AG09309 (cell line): Measurements from ENCODE around the gene HPCA.

Experiments used
- DNase-seq: peaks from one replicate; pipeline ENCODE4 v3.0.0-alpha.2; 2010; ENCODE audit warnings: low read depth
- H3K4me3 ChIP-seq: 2 replicates; pipeline ENCODE4 v1.5.1; 2011; ENCODE audit warnings: mild to moderate bottlenecking, low read depth, low read length, moderate library complexity; ENCODE audit not compliant: control insufficient read depth
- TF ChIP-seq, protein P1 (sequence below): IDR thresholded peaks from 2 replicates; pipeline ENCODE4 v1.5.1; 2011; ENCODE audit warnings: mild to moderate bottlenecking, low read depth, low read length, inconsistent platforms; ENCODE audit not compliant: insufficient read depth, control insufficient read depth; ENCODE audit errors: missing control alignments

The HPCA gene

DNA sequence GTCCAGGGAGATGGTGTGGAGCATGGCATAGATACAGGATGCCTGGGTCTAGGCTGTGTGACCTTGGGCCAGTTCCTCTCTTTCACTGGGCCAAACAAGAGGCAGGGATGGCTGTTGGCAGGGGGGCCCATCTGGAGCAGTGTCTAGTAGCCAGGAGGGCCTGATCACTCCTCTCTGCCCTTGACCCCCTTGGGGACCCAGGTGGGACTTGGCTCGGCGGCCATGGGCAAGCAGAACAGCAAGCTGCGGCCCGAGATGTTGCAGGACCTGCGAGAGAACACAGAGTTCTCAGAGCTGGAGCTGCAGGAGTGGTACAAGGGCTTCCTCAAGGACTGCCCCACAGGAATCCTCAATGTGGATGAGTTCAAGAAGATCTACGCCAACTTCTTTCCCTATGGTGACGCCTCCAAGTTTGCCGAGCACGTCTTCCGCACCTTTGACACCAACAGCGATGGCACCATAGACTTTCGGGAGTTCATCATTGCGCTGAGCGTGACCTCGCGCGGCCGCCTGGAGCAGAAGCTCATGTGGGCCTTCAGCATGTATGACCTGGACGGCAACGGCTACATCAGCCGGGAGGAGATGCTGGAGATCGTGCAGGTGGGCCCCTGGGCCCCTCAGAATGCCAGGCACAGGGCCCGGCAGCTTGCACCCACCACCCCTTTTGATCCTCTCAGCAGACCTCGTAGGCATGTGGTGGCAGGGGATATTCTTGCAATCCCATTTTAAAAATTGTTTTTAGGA lies 2.6 kb downstream of the HPCA start:
- TF ChIP-seq, protein P1, sequence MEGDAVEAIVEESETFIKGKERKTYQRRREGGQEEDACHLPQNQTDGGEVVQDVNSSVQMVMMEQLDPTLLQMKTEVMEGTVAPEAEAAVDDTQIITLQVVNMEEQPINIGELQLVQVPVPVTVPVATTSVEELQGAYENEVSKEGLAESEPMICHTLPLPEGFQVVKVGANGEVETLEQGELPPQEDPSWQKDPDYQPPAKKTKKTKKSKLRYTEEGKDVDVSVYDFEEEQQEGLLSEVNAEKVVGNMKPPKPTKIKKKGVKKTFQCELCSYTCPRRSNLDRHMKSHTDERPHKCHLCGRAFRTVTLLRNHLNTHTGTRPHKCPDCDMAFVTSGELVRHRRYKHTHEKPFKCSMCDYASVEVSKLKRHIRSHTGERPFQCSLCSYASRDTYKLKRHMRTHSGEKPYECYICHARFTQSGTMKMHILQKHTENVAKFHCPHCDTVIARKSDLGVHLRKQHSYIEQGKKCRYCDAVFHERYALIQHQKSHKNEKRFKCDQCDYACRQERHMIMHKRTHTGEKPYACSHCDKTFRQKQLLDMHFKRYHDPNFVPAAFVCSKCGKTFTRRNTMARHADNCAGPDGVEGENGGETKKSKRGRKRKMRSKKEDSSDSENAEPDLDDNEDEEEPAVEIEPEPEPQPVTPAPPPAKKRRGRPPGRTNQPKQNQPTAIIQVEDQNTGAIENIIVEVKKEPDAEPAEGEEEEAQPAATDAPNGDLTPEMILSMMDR = no peak
- H3K4me3 ChIP-seq = no peak overlapping the region
- DNase-seq = no peak

DNA sequence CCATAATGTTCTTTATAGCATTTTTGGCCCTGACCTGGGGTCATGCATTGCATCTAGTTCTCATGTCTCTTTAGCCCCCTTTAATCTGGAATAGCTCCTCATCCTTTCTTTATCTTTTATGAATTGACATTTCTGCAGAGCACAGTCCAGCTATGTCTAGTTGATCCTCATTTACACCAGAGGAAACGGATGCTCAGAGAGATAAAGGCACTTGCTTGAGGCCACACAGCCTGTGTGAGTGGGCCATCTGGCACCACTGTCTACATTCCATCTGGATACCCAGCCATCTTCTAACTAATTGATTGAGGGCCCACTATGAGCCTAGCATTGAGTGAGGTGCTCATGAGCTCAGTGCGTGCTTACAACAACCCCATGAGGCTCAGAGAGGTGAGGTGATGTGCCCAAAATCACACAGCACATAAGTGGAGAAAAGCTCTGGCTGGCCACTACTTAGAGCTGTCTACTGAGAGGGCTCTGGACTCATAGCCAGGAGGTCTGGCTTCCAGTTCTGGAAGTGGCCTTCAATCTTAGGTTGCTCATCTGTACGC lies 3.5 kb downstream of the HPCA start:
- no peak overlapping the region for H3K4me3 ChIP-seq
- no peak for DNase-seq
- TF ChIP-seq, protein P1 = no peak

DNA sequence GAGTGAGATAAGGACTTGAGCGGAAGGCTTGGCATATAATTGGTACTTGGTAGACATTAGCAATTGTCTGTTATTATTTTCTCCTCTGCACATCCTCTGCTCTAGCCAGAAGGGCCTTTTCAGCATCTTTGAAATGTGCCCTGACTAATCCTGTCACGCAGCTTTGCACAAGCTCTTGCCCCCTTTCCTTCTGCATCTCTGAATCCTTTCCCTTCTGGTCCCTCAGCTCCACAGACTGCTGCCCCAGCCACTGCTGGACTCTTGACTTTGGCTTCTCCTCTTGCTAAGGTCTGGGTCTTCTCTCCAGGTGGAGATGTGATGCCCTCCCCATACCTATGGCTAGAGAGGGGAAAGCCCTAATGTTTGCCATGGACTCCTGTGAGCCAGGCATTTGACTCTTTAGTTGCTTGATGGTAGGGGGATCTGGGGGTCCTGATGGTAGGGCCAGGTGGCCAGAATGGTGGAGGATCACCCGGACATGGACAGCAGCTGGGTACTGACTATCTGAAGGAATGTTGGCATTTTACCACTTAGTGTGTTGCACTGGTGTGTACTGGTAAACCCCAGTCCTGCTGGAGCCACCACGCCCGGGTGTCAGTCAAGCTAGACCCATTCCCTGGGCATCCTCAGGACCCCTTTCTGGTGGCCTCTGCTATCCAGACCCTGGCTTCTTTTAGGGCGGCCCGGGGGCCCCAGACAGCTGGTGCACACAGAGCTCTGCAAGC lies 4.4 kb downstream of the HPCA start:
- DNase-seq = no peak
- H3K4me3 ChIP-seq = no peak overlapping the region
- TF ChIP-seq, protein P1 = no peak

DNA sequence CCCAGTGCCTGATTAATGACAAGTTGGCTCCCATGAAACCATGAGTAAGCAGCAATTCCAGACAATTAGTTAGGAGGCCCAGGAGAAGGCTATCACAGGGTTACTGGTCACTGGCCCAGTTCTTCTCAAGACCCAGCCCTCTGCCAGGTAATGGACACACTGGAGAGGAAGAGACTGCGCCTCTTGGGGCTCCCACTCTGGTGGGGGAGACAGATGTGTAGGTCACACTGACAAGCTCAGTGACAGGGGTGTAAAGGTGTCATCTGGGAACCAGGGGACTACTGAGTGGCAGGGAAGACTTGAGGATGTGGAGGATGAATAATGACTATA lies 4.9 kb downstream of the HPCA start:
- DNase-seq = no peak
- TF ChIP-seq, protein P1 = no peak
- H3K4me3 ChIP-seq = no peak overlapping the region

DNA sequence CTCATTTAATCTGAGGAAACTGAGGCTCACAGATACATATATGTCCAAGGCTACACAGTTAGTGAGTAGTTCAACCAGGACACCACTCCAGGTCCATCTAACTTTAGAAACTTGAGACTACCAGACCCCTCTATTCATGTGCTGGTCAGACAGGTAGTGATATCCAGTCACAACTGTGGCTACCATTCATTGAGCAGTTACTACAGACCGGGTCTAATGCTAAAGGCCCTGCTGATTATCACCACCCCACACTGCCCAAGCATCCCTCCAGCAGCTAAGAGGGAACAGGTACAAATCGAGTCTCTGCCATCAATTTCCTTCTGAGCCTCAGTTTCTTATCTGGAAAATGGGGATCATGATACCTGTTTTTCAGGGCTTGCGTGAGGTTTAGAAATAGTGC lies 5.3 kb downstream of the HPCA start:
- DNase-seq = no peak
- TF ChIP-seq, protein P1 = no peak

DNA sequence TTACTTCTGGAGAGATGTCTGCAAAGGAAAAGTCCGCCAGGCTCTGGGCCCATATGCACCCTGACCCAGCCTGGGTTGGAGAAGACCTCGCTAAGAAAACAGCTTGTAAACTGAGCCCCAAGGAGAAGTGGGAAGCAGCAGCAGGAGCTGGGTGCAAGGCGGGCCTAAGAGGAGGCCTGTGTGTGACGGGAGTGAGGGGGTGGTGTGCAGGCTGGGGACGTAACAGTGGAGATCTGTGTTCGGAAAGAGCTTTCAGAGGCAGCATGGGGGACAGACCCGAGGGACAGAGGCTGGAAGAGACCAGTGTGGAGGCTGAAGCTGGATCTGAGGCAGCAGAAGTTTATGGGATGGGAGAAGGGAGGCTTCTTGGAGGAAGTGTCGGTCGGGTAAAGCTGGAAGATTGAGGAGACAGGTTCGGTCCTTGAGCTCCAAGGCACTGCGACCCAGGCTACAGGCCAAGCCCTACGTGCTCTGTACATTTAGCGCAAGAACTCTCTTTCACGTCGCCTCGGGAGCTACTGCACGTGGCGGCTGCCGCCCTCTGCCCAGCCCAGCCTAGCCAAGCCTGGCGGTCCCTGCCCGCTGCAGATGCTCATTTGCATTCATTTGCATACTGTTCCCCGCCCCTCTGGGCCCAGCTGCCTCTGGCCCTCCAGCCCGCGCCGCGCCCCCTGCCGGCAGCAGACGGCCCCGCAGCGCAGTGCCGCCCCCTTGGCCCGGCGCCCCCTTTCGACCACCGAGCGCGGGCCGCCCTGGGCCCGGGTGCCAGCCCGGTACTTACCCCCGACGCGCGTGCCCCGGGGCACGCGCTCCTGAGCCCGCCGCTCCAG lies 6.3 kb downstream of the HPCA start:
- H3K4me3 ChIP-seq = peak overlapping the region; percentile 54
- no peak for DNase-seq
- TF ChIP-seq, protein P1 = peak; percentile 28

More for the DNA sequence above, 5.3 kb downstream of the HPCA start:
- H3K4me3 ChIP-seq = no peak overlapping the region
